HFFc6 (cell line): Measurements from ENCODE around the gene ACVR1. TPM values are rescaled to one million over a fixed set of nuclear protein-coding genes. Genes with fewer than 3 reads are reported as not detected.
A peak's percentile ranks its signal among the peaks of the same experiment; 100 is the strongest.

Experiments used
- DNase-seq: peaks from one replicate; pipeline ENCODE4 v3.0.0-alpha.2; 2018
- H3K27ac Mint-ChIP-seq: 2 replicates; pipeline ENCODE4 v1.8.0; 2020; ENCODE audit warnings: mild to moderate bottlenecking, mixed read lengths
- H3K27me3 Mint-ChIP-seq: 2 replicates; pipeline ENCODE4 v1.8.0; 2021; ENCODE audit warnings: mild to moderate bottlenecking, moderate library complexity, mixed read lengths; ENCODE audit not compliant: insufficient read depth
- H3K36me3 Mint-ChIP-seq: 2 replicates; pipeline ENCODE4 v1.8.0; 2021; ENCODE audit warnings: low read depth, mixed read lengths
- H3K4me1 Mint-ChIP-seq: 2 replicates; pipeline ENCODE4 v1.8.0; 2020; ENCODE audit warnings: low read depth, mixed read lengths
- H3K4me3 Mint-ChIP-seq: 2 replicates; pipeline ENCODE4 v1.8.0; 2020; ENCODE audit warnings: mild to moderate bottlenecking, moderate library complexity, mixed read lengths
- H3K9me3 Mint-ChIP-seq: 2 replicates; pipeline ENCODE4 v1.8.0; 2020; ENCODE audit warnings: mild to moderate bottlenecking, mixed read lengths
- CTCF ChIP-seq: fragments of 200-600 bp; sonication (generic); IDR thresholded peaks from 2 replicates; pipeline ENCODE4 v1.5.0; 2021; ENCODE audit warnings: antibody characterized with exemption, mild to moderate bottlenecking
- total RNA-seq, 6 experiments: library from RNA; stranded (reverse); fragmentation: NEBNext Ultra II Directional; extraction: Animal tissue kit (Norgen Biotek cat#: 25700); gene quantifications; 2 replicates in 1 of 6; 3 replicates in 5 of 6; pipeline ENCODE4 v1.2.3, GENCODE V29; 2021

The ACVR1 gene
- total RNA-seq, 6 experiments from 2014 or later = 37.5 to 48.4 (median 43.1) TPM

- Mint-ChIP-seq H3K27me3 (peaks cover 4% of the 10 kb centered on the region; the same call in 1 of the 2 replicates), H3K9me3 (peaks cover 13% of the 10 kb centered on the region), H3K27ac (peak overlapping the region; percentile 51), H3K36me3 (peaks cover 58% of the 10 kb centered on the region), H3K4me1 (peaks cover 32% of the 10 kb centered on the region), H3K4me3 (no peak overlapping the region)
- peak; percentile 17; the same call in 1 of the 2 replicates for TF ChIP-seq CTCF
- DNase-seq = no peak
Measured at GRCh38 chr2:157751462-157752058, 124.6 kb downstream of the ACVR1 start.

DNA sequence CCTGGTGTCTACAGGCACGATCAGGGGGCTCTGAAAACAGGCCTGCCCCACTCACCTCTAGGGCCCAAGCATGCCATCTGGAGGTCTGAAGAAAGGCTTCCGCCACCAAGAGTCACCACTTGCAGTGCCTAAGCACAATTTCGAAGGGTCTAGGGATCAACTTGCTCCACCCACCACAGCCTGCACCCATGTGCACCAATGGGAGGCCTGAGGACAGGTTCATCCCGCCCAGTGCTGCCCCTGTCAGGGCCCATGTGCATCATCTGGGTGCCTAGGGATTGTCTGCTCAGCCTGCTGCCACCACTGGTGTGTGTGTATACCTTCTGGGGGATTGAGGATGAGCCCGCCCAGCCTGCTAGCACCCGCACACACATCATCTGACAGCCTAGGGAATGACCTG lies 126.4 kb downstream of the ACVR1 start:
- no peak for TF ChIP-seq CTCF
- no peak for DNase-seq
- Mint-ChIP-seq H3K4me1 (peaks cover 45% of the 10 kb centered on the region), H3K27ac (no peak overlapping the region), H3K4me3 (no peak overlapping the region), H3K9me3 (no peaks in the 10 kb centered on the region), H3K36me3 (peaks cover 46% of the 10 kb centered on the region), H3K27me3 (peaks cover 4% of the 10 kb centered on the region; the same call in 1 of the 2 replicates)

DNA sequence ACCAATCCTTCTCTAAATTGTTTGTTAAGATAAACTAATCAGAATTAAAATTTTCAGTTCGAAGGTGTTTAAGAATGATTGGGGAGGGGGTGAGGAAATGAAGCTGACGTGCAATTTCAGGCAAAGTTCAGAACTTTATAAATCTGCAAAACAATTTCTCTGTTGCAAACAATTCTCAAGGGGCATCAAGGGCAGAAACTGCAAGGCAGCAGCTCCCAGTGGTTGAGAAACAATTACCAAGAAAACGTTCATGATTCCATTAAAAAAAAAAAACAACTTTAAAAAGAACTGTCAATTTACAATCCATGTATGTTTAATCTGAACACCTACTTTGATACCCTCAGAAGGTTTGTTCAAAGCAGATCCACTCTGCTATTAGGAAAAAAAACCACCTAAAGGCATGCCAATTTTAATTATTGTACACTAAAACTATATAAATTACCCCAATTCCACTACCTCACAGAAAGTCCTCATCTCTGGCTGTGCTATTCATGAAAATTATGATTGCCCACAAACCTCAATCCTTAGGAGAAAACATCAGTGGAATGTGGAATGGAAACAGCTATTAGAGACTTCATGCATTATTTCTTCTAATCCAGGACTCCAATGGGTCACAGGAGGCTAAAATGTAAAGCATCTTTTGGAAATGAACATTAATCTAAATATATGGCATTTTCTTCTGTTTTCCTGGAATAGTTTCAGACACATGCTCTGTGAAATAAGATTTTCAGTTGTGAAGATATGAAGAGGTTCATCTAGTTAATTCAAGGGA lies 127.6 kb downstream of the ACVR1 start:
- DNase-seq = peak; percentile 8
- H3K4me3 Mint-ChIP-seq = peak overlapping the region; percentile 68
- peaks cover 4% of the 10 kb centered on the region; the same call in 1 of the 2 replicates for H3K27me3 Mint-ChIP-seq
- H3K9me3 Mint-ChIP-seq = no peaks in the 10 kb centered on the region
- peaks cover 35% of the 10 kb centered on the region for H3K36me3 Mint-ChIP-seq
- H3K4me1 Mint-ChIP-seq = peaks cover 45% of the 10 kb centered on the region
- peak overlapping the region; percentile 77 for H3K27ac Mint-ChIP-seq
- no peak for TF ChIP-seq CTCF

- H3K27ac Mint-ChIP-seq = peak overlapping the region; percentile 77
- peaks cover 45% of the 10 kb centered on the region for H3K4me1 Mint-ChIP-seq
- no peaks in the 10 kb centered on the region for H3K9me3 Mint-ChIP-seq
- peak; percentile 78 for DNase-seq
- H3K36me3 Mint-ChIP-seq = peaks cover 34% of the 10 kb centered on the region
- peaks cover 4% of the 10 kb centered on the region; the same call in 1 of the 2 replicates for H3K27me3 Mint-ChIP-seq
- H3K4me3 Mint-ChIP-seq = peak overlapping the region; percentile 68
- TF ChIP-seq CTCF = no peak
Measured at GRCh38 chr2:157747695-157748370, 128.3 kb downstream of the ACVR1 start.

DNA sequence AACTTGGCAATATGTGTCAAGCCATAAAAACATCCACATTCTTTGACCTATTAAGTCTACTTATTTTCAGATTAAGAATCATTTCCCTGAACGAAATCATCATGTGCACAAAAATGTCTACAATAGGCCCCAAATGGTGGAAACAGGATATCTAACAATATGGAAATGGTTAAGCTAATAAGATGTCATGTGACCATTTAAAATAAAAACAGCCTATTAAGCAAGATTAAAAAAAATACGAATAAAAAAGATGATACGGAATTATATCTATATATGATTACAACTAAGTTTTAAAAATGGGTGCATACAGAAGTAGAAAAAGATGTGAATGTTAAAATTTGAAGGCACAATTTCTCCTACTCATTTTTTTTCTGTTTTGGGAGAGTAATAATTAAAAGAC lies 128.8 kb downstream of the ACVR1 start:
- no peak for DNase-seq
- Mint-ChIP-seq H3K27ac (peak overlapping the region; percentile 77), H3K4me1 (peaks cover 45% of the 10 kb centered on the region), H3K27me3 (peaks cover 4% of the 10 kb centered on the region; the same call in 1 of the 2 replicates), H3K4me3 (peak overlapping the region; percentile 68), H3K36me3 (peaks cover 31% of the 10 kb centered on the region), H3K9me3 (no peaks in the 10 kb centered on the region)
- TF ChIP-seq CTCF = no peak
